Panc1 (cell line): ENCODE measurements around the gene CEP131.

Experiments used
- POLR2AphosphoS5 ChIP-seq: IDR thresholded peaks from 2 replicates; pipeline ENCODE4 v1.6.1; 2012; ENCODE audit warnings: mild to moderate bottlenecking, low read depth, low read length, moderate library complexity
- SIN3A ChIP-seq: IDR thresholded peaks from 2 replicates; pipeline ENCODE4 v1.6.1; 2012; ENCODE audit warnings: low read depth, mild to moderate bottlenecking, low read length, moderate library complexity, borderline replicate concordance; ENCODE audit not compliant: insufficient read depth
- TCF7L2 ChIP-seq: IDR thresholded peaks from 2 replicates; pipeline ENCODE4 v1.6.1; 2011; ENCODE audit warnings: mild to moderate bottlenecking, low read depth, low read length, inconsistent platforms
- TF ChIP-seq, protein P1 (sequence below): fragments of 450-650 bp; IDR thresholded peaks from 2 replicates; pipeline ENCODE4 v1.5.1; 2017; ENCODE audit warnings: mild to moderate bottlenecking

DNA sequence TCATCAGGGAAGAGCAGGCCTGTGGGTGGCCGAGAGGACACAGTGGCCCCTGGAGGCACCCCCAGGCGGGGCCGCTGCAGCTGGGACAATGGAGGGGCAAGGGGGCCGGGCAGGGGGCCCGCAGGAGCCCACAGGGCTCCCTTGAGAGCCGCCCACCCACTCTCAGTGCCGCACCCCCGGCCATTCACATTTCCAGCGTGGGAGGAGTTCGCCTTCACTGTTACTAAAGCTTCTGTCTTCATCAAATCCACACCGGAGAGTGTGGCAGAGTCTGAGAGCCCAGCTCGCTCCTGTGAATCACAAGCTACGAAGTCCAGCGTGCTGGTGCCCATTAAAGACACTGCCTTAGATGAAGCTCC is 78.4 kb downstream of the CEP131 start:
- TF ChIP-seq, protein P1, sequence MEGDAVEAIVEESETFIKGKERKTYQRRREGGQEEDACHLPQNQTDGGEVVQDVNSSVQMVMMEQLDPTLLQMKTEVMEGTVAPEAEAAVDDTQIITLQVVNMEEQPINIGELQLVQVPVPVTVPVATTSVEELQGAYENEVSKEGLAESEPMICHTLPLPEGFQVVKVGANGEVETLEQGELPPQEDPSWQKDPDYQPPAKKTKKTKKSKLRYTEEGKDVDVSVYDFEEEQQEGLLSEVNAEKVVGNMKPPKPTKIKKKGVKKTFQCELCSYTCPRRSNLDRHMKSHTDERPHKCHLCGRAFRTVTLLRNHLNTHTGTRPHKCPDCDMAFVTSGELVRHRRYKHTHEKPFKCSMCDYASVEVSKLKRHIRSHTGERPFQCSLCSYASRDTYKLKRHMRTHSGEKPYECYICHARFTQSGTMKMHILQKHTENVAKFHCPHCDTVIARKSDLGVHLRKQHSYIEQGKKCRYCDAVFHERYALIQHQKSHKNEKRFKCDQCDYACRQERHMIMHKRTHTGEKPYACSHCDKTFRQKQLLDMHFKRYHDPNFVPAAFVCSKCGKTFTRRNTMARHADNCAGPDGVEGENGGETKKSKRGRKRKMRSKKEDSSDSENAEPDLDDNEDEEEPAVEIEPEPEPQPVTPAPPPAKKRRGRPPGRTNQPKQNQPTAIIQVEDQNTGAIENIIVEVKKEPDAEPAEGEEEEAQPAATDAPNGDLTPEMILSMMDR, result no peak
- TF ChIP-seq POLR2AphosphoS5 (no peak), SIN3A (no peak), TCF7L2 (no peak)
